Activated T-helper 2 cell treated with anti-CD3 and anti-CD28 coated beads, Interferon-gamma antibody, Interleukin-2, Interleukin-4, amounts not matched to agents 10 μg/mL and 5 μg/mL and 100 μg/mL, durations not matched to agents 14 hours and 24 hours and 36 hours (primary cell): ENCODE measurements around the gene FFAR3. TPM values are rescaled to one million over a fixed set of nuclear protein-coding genes. Genes with fewer than 3 reads are reported as not detected.
A peak's percentile ranks its signal among the peaks of the same experiment; 100 is the strongest.

Source experiments
- DNase-seq: peaks from one replicate; pipeline ENCODE4 v3.0.0; 2021; ENCODE audit warnings: low spot score
- H3K27ac Mint-ChIP-seq: one replicate; pipeline ENCODE4 v1.8.0; 2021; ENCODE audit warnings: mixed read lengths
- H3K27me3 Mint-ChIP-seq: one replicate; pipeline ENCODE4 v1.8.0; 2021; ENCODE audit warnings: low read depth, mixed read lengths
- H3K36me3 Mint-ChIP-seq: one replicate; pipeline ENCODE4 v1.8.0; 2021; ENCODE audit warnings: low read depth, mixed read lengths
- H3K4me1 Mint-ChIP-seq: one replicate; pipeline ENCODE4 v1.8.0; 2021; ENCODE audit warnings: low read depth, mixed read lengths
- H3K4me3 Mint-ChIP-seq: one replicate; pipeline ENCODE4 v1.8.0; 2021; ENCODE audit warnings: low read depth, mild to moderate bottlenecking, moderate library complexity, mixed read lengths
- H3K9me3 Mint-ChIP-seq: one replicate; pipeline ENCODE4 v1.8.0; 2021; ENCODE audit warnings: mixed read lengths
- intact Hi-C: fragments of 100-400 bp; cut with micrococcal nuclease; formaldehyde crosslinking; loops from one replicate; pipeline ENCODE4 v1.15.1; 2023
- total RNA-seq: library from RNA; stranded (reverse); gene quantifications from 2 replicates; pipeline ENCODE4 v1.2.3, GENCODE V29; 2022

Gene FFAR3
- total RNA-seq = 0.92 and 1.2 TPM in 2 replicates

- Mint-ChIP-seq H3K27me3 (peaks cover 2% of the 10 kb centered on the region), H3K9me3 (no peaks in the 10 kb centered on the region), H3K27ac (peak within 1 kb of the TSS; percentile 55), H3K36me3 (no peaks in the 10 kb centered on the region), H3K4me1 (peaks cover 9% of the 10 kb centered on the region), H3K4me3 (no peak within 1 kb of the TSS)
- DNase-seq = no peak
- intact Hi-C loops = no loop called here
Observed at GRCh38 chr19:35357867-35358573, at the start of gene FFAR3. Gene FFAR3, plus strand, starts transcription at chr19:35358460. Its CDS starts 431 bp downstream, at chr19:35358891.

- intact Hi-C loops = no loop called here
- no peak for DNase-seq
- Mint-ChIP-seq H3K4me1 (no peaks in the 10 kb centered on the region), H3K36me3 (no peaks in the 10 kb centered on the region), H3K9me3 (no peaks in the 10 kb centered on the region), H3K27ac (no peak overlapping the region), H3K27me3 (no peaks in the 10 kb centered on the region), H3K4me3 (no peak overlapping the region)
Observed at GRCh38 chr19:35308910-35309309, 49.4 kb upstream of the FFAR3 start.

GRCh38 chr19:35309481-35310279 lies 48.6 kb upstream of the FFAR3 start:
- Mint-ChIP-seq H3K27me3 (no peaks in the 10 kb centered on the region), H3K27ac (no peak overlapping the region), H3K9me3 (no peaks in the 10 kb centered on the region), H3K4me1 (no peaks in the 10 kb centered on the region), H3K36me3 (no peaks in the 10 kb centered on the region), H3K4me3 (no peak overlapping the region)
- intact Hi-C loops = no loop called here
- DNase-seq = no peak

GRCh38 chr19:35310331-35310730 lies 47.9 kb upstream of the FFAR3 start:
- H3K36me3 Mint-ChIP-seq = no peaks in the 10 kb centered on the region
- no peaks in the 10 kb centered on the region for H3K27me3 Mint-ChIP-seq
- H3K4me3 Mint-ChIP-seq = no peak overlapping the region
- intact Hi-C loops = no loop called here
- no peaks in the 10 kb centered on the region for H3K9me3 Mint-ChIP-seq
- H3K27ac Mint-ChIP-seq = no peak overlapping the region
- DNase-seq = no peak
- H3K4me1 Mint-ChIP-seq = no peaks in the 10 kb centered on the region

- H3K9me3 Mint-ChIP-seq = no peaks in the 10 kb centered on the region
Observed at GRCh38 chr19:35310811-35311465, 47.3 kb upstream of the FFAR3 start.

GRCh38 chr19:35311901-35312665 lies 46.2 kb upstream of the FFAR3 start:
- DNase-seq = no peak
- intact Hi-C loops = no loop called here
- Mint-ChIP-seq H3K4me3 (no peak overlapping the region), H3K36me3 (no peaks in the 10 kb centered on the region), H3K9me3 (no peaks in the 10 kb centered on the region), H3K27me3 (no peaks in the 10 kb centered on the region), H3K4me1 (no peaks in the 10 kb centered on the region), H3K27ac (no peak overlapping the region)

More at GRCh38 chr19:35310811-35311465, 47.3 kb upstream of the FFAR3 start:
- no peak for DNase-seq
- no peaks in the 10 kb centered on the region for H3K36me3 Mint-ChIP-seq
- no peak overlapping the region for H3K27ac Mint-ChIP-seq
- H3K27me3 Mint-ChIP-seq = no peaks in the 10 kb centered on the region
- H3K4me1 Mint-ChIP-seq = no peaks in the 10 kb centered on the region
- intact Hi-C loops = no loop called here
- no peak overlapping the region for H3K4me3 Mint-ChIP-seq

GRCh38 chr19:35313587-35313986 lies 44.7 kb upstream of the FFAR3 start:
- H3K27ac Mint-ChIP-seq = no peak overlapping the region
- H3K9me3 Mint-ChIP-seq = no peaks in the 10 kb centered on the region
- no peak overlapping the region for H3K4me3 Mint-ChIP-seq
- no peaks in the 10 kb centered on the region for H3K27me3 Mint-ChIP-seq
- intact Hi-C loops = no loop called here
- peaks cover 4% of the 10 kb centered on the region for H3K4me1 Mint-ChIP-seq
- no peak for DNase-seq
- no peaks in the 10 kb centered on the region for H3K36me3 Mint-ChIP-seq

- DNase-seq = no peak
- H3K4me3 Mint-ChIP-seq = no peak overlapping the region
- H3K9me3 Mint-ChIP-seq = no peaks in the 10 kb centered on the region
- intact Hi-C loops = no loop called here
- peaks cover 8% of the 10 kb centered on the region for H3K4me1 Mint-ChIP-seq
- no peak overlapping the region for H3K27ac Mint-ChIP-seq
- H3K36me3 Mint-ChIP-seq = no peaks in the 10 kb centered on the region
- H3K27me3 Mint-ChIP-seq = no peaks in the 10 kb centered on the region
Observed at GRCh38 chr19:35314031-35314430, 44.2 kb upstream of the FFAR3 start.

GRCh38 chr19:35314858-35315470 lies 43.3 kb upstream of the FFAR3 start:
- intact Hi-C loops = no loop called here
- Mint-ChIP-seq H3K27me3 (no peaks in the 10 kb centered on the region), H3K36me3 (no peaks in the 10 kb centered on the region), H3K27ac (no peak overlapping the region), H3K4me1 (peaks cover 8% of the 10 kb centered on the region), H3K9me3 (no peaks in the 10 kb centered on the region), H3K4me3 (no peak overlapping the region)
- DNase-seq = no peak

GRCh38 chr19:35315883-35316282 lies 42.4 kb upstream of the FFAR3 start:
- peaks cover 8% of the 10 kb centered on the region for H3K4me1 Mint-ChIP-seq
- H3K4me3 Mint-ChIP-seq = no peak overlapping the region
- intact Hi-C loops = no loop called here
- H3K27ac Mint-ChIP-seq = no peak overlapping the region
- H3K27me3 Mint-ChIP-seq = no peaks in the 10 kb centered on the region
- no peaks in the 10 kb centered on the region for H3K36me3 Mint-ChIP-seq
- no peak for DNase-seq
- no peaks in the 10 kb centered on the region for H3K9me3 Mint-ChIP-seq

GRCh38 chr19:35316560-35316959 lies 41.7 kb upstream of the FFAR3 start:
- H3K36me3 Mint-ChIP-seq = no peaks in the 10 kb centered on the region
- H3K4me1 Mint-ChIP-seq = peaks cover 8% of the 10 kb centered on the region
- H3K27ac Mint-ChIP-seq = no peak overlapping the region
- H3K27me3 Mint-ChIP-seq = no peaks in the 10 kb centered on the region
- no peak overlapping the region for H3K4me3 Mint-ChIP-seq
- intact Hi-C loops = no loop called here
- H3K9me3 Mint-ChIP-seq = no peaks in the 10 kb centered on the region
- DNase-seq = no peak

GRCh38 chr19:35317464-35318043 lies 40.7 kb upstream of the FFAR3 start:
- no peak overlapping the region for H3K27ac Mint-ChIP-seq
- H3K27me3 Mint-ChIP-seq = peaks cover 1% of the 10 kb centered on the region
- peaks cover 8% of the 10 kb centered on the region for H3K4me1 Mint-ChIP-seq
- DNase-seq = no peak
- H3K9me3 Mint-ChIP-seq = no peaks in the 10 kb centered on the region
- intact Hi-C loops = no loop called here
- no peaks in the 10 kb centered on the region for H3K36me3 Mint-ChIP-seq
- no peak overlapping the region for H3K4me3 Mint-ChIP-seq
